ENCODE data around the gene OR2A5. TPM values are rescaled to one million over a fixed set of nuclear protein-coding genes. Genes with fewer than 3 reads are reported as not detected.

Gene OR2A5
- total RNA-seq, 1 donor, result not detected

GRCh38 chr7:144074374-144074773 is 25.6 kb downstream of the OR2A5 start:
- DNase-seq (ENCODE audit: low read depth), result no peak
- no peak for TF ChIP-seq CTCF (IDR thresholded peaks at IDR 0.05; ENCODE audit: insufficient read depth, low read length)
- no peak overlapping the region for H3K4me3 ChIP-seq (ENCODE audit: low read depth, low read length)

- no peak for DNase-seq (ENCODE audit: low read depth)
- no peak for TF ChIP-seq CTCF (IDR thresholded peaks at IDR 0.05; ENCODE audit: insufficient read depth, low read length)
Measured at GRCh38 chr7:144085978-144086377, 37.2 kb downstream of the OR2A5 start, which contains the start of gene OR2A12. Gene OR2A12 (plus strand): TSS chr7:144086278. CDS start chr7:144095108, 8,830 bp downstream.

GRCh38 chr7:144086730-144087129 is 38.0 kb downstream of the OR2A5 start:
- no peak for DNase-seq (ENCODE audit: low read depth)
- no peak for TF ChIP-seq CTCF (IDR thresholded peaks at IDR 0.05; ENCODE audit: insufficient read depth, low read length)
- no peak overlapping the region for H3K4me3 ChIP-seq (ENCODE audit: low read depth, low read length)

More at GRCh38 chr7:144085978-144086377, 37.2 kb downstream of the OR2A5 start, which contains the start of gene OR2A12:
- H3K4me3 ChIP-seq (ENCODE audit: low read depth, low read length), result no peak within 1 kb of the TSS

GRCh38 chr7:144087230-144087629 is 38.5 kb downstream of the OR2A5 start:
- H3K4me3 ChIP-seq (ENCODE audit: low read depth, low read length), result no peak overlapping the region
- TF ChIP-seq CTCF (IDR thresholded peaks at IDR 0.05; ENCODE audit: insufficient read depth, low read length), result no peak

GRCh38 chr7:144090667-144091066 is 41.9 kb downstream of the OR2A5 start:
- no peak for DNase-seq (ENCODE audit: low read depth)
- TF ChIP-seq CTCF (IDR thresholded peaks at IDR 0.05; ENCODE audit: insufficient read depth, low read length), result no peak
- no peak overlapping the region for H3K4me3 ChIP-seq (ENCODE audit: low read depth, low read length)

More at GRCh38 chr7:144087230-144087629, 38.5 kb downstream of the OR2A5 start:
- DNase-seq (ENCODE audit: low read depth), result no peak

- H3K4me3 ChIP-seq (ENCODE audit: low read depth, low read length), result no peak overlapping the region
- no peak for TF ChIP-seq CTCF (IDR thresholded peaks at IDR 0.05; ENCODE audit: insufficient read depth, low read length)
- DNase-seq (ENCODE audit: low read depth), result no peak
Measured at GRCh38 chr7:144098776-144099175, 50.0 kb downstream of the OR2A5 start.

- H3K4me3 ChIP-seq (ENCODE audit: low read depth, low read length), result no peak overlapping the region
- no peak for TF ChIP-seq CTCF (IDR thresholded peaks at IDR 0.05; ENCODE audit: insufficient read depth, low read length)
- DNase-seq (ENCODE audit: low read depth), result no peak
Measured at GRCh38 chr7:144100607-144101006, 51.9 kb downstream of the OR2A5 start.

Measured in fibroblast of the aortic adventitia (primary cell).